ENCODE results near the gene MMP17.

MMP17 gene

GRCh38 chr12:131896080-131896810 lies 68.1 kb downstream of the MMP17 start:
- peak; percentile 57 for DNase-seq

GRCh38 chr12:131896811-131897270 lies 68.6 kb downstream of the MMP17 start:
- no peak for DNase-seq

GRCh38 chr12:131897276-131897675 lies 69.1 kb downstream of the MMP17 start:
- DNase-seq, result no peak

- DNase-seq, result no peak
Measured at GRCh38 chr12:131897875-131898274, 69.7 kb downstream of the MMP17 start.

- no peak for DNase-seq
Measured at GRCh38 chr12:131900397-131900796, 72.2 kb downstream of the MMP17 start.

Data from activated gamma-delta T cell treated with Interleukin-2 at 50 U/mL for 16 hours (primary cell).